Liver (tissue), 9 donors: ENCODE measurements around the gene HSDL2. TPM values are rescaled to one million over a fixed set of nuclear protein-coding genes. Genes with fewer than 3 reads are reported as not detected.

Experiments
- DNase-seq: peaks from one replicate; pipeline ENCODE4 v3.0.0-alpha.2; 2017; ENCODE audit warnings: low spot score
- H3K27ac ChIP-seq, 2 donors: one replicate each; pipeline ENCODE4 v1.7.0; 2013; ENCODE audit warnings: inconsistent platforms in 2 of 2, low read length in 2 of 2, control low read depth in 1 of 2, low read depth in 1 of 2, mild to moderate bottlenecking in 1 of 2
- H3K27me3 ChIP-seq, 4 donors: one replicate each; pipeline versions ENCODE4 v1.6.1 to v1.7.0; 2013; ENCODE audit warnings: low read length in 3 of 4, inconsistent platforms in 1 of 4, mild to moderate bottlenecking in 1 of 4, moderate library complexity in 1 of 4; ENCODE audit not compliant: control insufficient read depth in 4 of 4, insufficient read depth in 4 of 4
- H3K36me3 ChIP-seq, 4 donors: one replicate each; pipeline versions ENCODE4 v1.6.1 to v1.7.0; 2013; ENCODE audit warnings: low read length in 3 of 4, mild to moderate bottlenecking in 3 of 4, low read depth in 1 of 4, moderate library complexity in 1 of 4; ENCODE audit not compliant: control insufficient read depth in 4 of 4, insufficient read depth in 3 of 4
- H3K4me1 ChIP-seq, 4 donors: one replicate each; pipeline versions ENCODE4 v1.6.1 to v1.7.0; 2013; ENCODE audit warnings: low read length in 3 of 4, mild to moderate bottlenecking in 3 of 4, moderate library complexity in 1 of 4; ENCODE audit not compliant: control insufficient read depth in 4 of 4, insufficient read depth in 4 of 4
- H3K4me3 ChIP-seq, 3 donors: one replicate each; pipeline versions ENCODE4 v1.6.1 to v1.7.0; 2013; ENCODE audit warnings: low read length in 3 of 3, control low read depth in 1 of 3, low read depth in 1 of 3, mild to moderate bottlenecking in 1 of 3
- H3K9ac ChIP-seq, 2 donors: one replicate each; pipeline ENCODE4 v1.7.0; 2013; ENCODE audit warnings: low read length in 2 of 2, mild to moderate bottlenecking in 2 of 2, moderate library complexity in 2 of 2, control low read depth in 1 of 2, low read depth in 1 of 2
- H3K9me3 ChIP-seq, 4 donors: one replicate each; pipeline versions ENCODE4 v1.6.1 to v1.7.0; 2013; ENCODE audit warnings: low read length in 3 of 4; ENCODE audit not compliant: control insufficient read depth in 4 of 4
- EGR1 ChIP-seq, 2 donors: IDR thresholded peaks; 2 replicates each; pipeline ENCODE4 v1.6.1; 2016 to 2018; ENCODE audit warnings: antibody characterized with exemption in 2 of 2, low read depth in 2 of 2
- FOXA1 ChIP-seq: IDR thresholded peaks from 2 replicates; pipeline ENCODE4 v1.6.1; 2016; ENCODE audit warnings: antibody characterized with exemption
- FOXA2 ChIP-seq: IDR thresholded peaks from 2 replicates; pipeline ENCODE4 v1.6.1; 2016; ENCODE audit warnings: antibody characterized with exemption
- GABPA ChIP-seq, 2 donors: IDR thresholded peaks in 1 of 2; conservative IDR thresholded peaks in 1 of 2; 2 replicates each; pipeline ENCODE4 v1.6.1; 2016; ENCODE audit warnings: antibody characterized with exemption in 2 of 2, mild to moderate bottlenecking in 1 of 2, moderate library complexity in 1 of 2
- HNF4A ChIP-seq, 2 donors: conservative IDR thresholded peaks; 2 replicates each; pipeline ENCODE4 v1.6.1; 2016; ENCODE audit warnings: antibody characterized with exemption in 2 of 2, mild to moderate bottlenecking in 2 of 2
- HNF4G ChIP-seq: IDR thresholded peaks from 2 replicates; pipeline ENCODE4 v1.6.1; 2016; ENCODE audit warnings: antibody characterized with exemption
- JUND ChIP-seq, 2 donors: IDR thresholded peaks; 2 replicates each; pipeline ENCODE4 v1.6.1; 2016; ENCODE audit warnings: antibody characterized with exemption in 2 of 2
- NR2F2 ChIP-seq: IDR thresholded peaks from 2 replicates; pipeline ENCODE4 v1.6.1; 2016; ENCODE audit warnings: antibody characterized with exemption
- RAD21 ChIP-seq, 2 donors: IDR thresholded peaks; 2 replicates each; pipeline ENCODE4 v1.6.1; 2016; ENCODE audit warnings: antibody characterized with exemption in 2 of 2, mild to moderate bottlenecking in 2 of 2
- RXRA ChIP-seq, 2 donors: IDR thresholded peaks; 2 replicates each; pipeline ENCODE4 v1.6.1; 2017 to 2018; ENCODE audit warnings: antibody characterized with exemption in 2 of 2, mild to moderate bottlenecking in 1 of 2
- SP1 ChIP-seq: IDR thresholded peaks from 2 replicates; pipeline ENCODE4 v1.6.1; 2018; ENCODE audit warnings: antibody characterized with exemption, mild to moderate bottlenecking
- TAF1 ChIP-seq: conservative IDR thresholded peaks from 2 replicates; pipeline ENCODE4 v1.6.1; 2016; ENCODE audit warnings: antibody characterized with exemption, mild to moderate bottlenecking
- YY1 ChIP-seq: IDR thresholded peaks from 2 replicates; pipeline ENCODE4 v1.6.1; 2016; ENCODE audit warnings: antibody characterized with exemption, mild to moderate bottlenecking
- WGBS: extraction: QIAGEN DNeasy Blood & Tissue Kit; methylation state at CpG from one replicate; pipeline ENCODE4 v1.1.7; 2013; 5-methylcytosine and 5-hydroxymethylcytosine counted together
- polyA plus RNA-seq, 2 donors: library from polyadenylated mRNA; stranded (reverse) in 1 of 2; unstranded in 1 of 2; fragments of 200-250 nt in 1 of 2; fragments of >200 nt in 1 of 2; fragmentation: Nextera tagmentation in 1 of 2; extraction: Ambion mirVana in 1 of 2; gene quantifications; one replicate each; pipeline versions ENCODE4 v1.2.1 to v1.2.3, GENCODE V29; 2013 to 2015
- total RNA-seq, 2 donors: library from RNA; depleted of rRNA; stranded (reverse); fragments of >200 nt; gene quantifications; one replicate each; pipeline ENCODE4 v1.2.3, GENCODE V29; 2014
- TF ChIP-seq, protein P1 (sequence below): IDR thresholded peaks from 2 replicates; pipeline ENCODE4 v1.6.1; 2016; ENCODE audit warnings: antibody characterized with exemption, mild to moderate bottlenecking
- TF ChIP-seq, protein P2 (sequence below): IDR thresholded peaks from 2 replicates; pipeline ENCODE4 v1.6.1; 2016; ENCODE audit warnings: antibody characterized with exemption
- TF ChIP-seq, protein P3 (sequence below): IDR thresholded peaks from 2 replicates; pipeline ENCODE4 v1.6.1; 2016; ENCODE audit warnings: antibody characterized with exemption
- TF ChIP-seq, protein P4 (sequence below): IDR thresholded peaks from 2 replicates; pipeline ENCODE4 v1.6.1; 2016; ENCODE audit warnings: antibody characterized with exemption
- TF ChIP-seq, protein P5 (sequence below): fragments of 150-350 bp; IDR thresholded peaks from 2 replicates; pipeline ENCODE4 v1.5.1; 2017; ENCODE audit warnings: improper control_type of control experiment, low read depth, low read length; ENCODE audit not compliant: missing input control
- donor health status: healthy.
- donor health status: healthy.
- donor health status: healthy.
- donor health status: healthy.
- donor health status: healthy.

The HSDL2 gene
- total and polyA plus RNA-seq, 4 donors: 26.1 to 135 (median 79.6) TPM

DNA sequence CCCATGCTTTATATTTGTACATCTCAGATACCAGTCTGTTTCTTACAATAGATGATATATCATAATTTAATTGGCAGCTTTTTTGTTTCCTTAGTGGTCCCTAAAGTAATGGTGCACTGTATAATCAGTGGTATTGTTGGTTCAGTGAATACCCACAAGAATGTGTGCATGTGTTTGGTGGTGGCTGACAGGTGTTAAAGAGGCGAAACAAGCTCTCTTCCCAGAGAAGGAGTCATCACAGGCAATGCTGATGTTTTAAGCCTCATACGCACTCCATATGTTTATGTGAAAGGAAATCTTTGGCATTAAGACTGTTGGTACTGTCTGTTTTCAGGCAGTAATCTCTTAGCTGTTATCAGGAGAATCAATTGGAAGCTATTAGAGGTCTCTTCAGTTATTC is 57.5 kb downstream of the HSDL2 start:
- no peak for TF ChIP-seq NR2F2
- TF ChIP-seq, protein P1, sequence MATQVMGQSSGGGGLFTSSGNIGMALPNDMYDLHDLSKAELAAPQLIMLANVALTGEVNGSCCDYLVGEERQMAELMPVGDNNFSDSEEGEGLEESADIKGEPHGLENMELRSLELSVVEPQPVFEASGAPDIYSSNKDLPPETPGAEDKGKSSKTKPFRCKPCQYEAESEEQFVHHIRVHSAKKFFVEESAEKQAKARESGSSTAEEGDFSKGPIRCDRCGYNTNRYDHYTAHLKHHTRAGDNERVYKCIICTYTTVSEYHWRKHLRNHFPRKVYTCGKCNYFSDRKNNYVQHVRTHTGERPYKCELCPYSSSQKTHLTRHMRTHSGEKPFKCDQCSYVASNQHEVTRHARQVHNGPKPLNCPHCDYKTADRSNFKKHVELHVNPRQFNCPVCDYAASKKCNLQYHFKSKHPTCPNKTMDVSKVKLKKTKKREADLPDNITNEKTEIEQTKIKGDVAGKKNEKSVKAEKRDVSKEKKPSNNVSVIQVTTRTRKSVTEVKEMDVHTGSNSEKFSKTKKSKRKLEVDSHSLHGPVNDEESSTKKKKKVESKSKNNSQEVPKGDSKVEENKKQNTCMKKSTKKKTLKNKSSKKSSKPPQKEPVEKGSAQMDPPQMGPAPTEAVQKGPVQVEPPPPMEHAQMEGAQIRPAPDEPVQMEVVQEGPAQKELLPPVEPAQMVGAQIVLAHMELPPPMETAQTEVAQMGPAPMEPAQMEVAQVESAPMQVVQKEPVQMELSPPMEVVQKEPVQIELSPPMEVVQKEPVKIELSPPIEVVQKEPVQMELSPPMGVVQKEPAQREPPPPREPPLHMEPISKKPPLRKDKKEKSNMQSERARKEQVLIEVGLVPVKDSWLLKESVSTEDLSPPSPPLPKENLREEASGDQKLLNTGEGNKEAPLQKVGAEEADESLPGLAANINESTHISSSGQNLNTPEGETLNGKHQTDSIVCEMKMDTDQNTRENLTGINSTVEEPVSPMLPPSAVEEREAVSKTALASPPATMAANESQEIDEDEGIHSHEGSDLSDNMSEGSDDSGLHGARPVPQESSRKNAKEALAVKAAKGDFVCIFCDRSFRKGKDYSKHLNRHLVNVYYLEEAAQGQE: no peak
- TF ChIP-seq HNF4G: no peak
- no peak for TF ChIP-seq SP1
- no peak for TF ChIP-seq FOXA1
- TF ChIP-seq RXRA (IDR thresholded peaks at IDR 0.05): no peak
- no peak for TF ChIP-seq FOXA2
- no peak for TF ChIP-seq JUND (IDR thresholded peaks at IDR 0.05)
- TF ChIP-seq, protein P2, sequence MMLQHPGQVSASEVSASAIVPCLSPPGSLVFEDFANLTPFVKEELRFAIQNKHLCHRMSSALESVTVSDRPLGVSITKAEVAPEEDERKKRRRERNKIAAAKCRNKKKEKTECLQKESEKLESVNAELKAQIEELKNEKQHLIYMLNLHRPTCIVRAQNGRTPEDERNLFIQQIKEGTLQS: no peak
- TF ChIP-seq EGR1 (IDR thresholded peaks at IDR 0.05; ENCODE audit: low read depth in 2 of 2): no peak
- TF ChIP-seq RAD21 (IDR thresholded peaks at IDR 0.05): no peak
- TF ChIP-seq HNF4A (conservative IDR thresholded peaks at IDR 0.05): no peak
- TF ChIP-seq, protein P3, sequence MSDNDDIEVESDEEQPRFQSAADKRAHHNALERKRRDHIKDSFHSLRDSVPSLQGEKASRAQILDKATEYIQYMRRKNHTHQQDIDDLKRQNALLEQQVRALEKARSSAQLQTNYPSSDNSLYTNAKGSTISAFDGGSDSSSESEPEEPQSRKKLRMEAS: no peak
- no peak for TF ChIP-seq GABPA (IDR thresholded peaks at IDR 0.05 in 1 of 2, conservative IDR thresholded peaks at IDR 0.05 in 1 of 2)
- TF ChIP-seq YY1: no peak
- TF ChIP-seq, protein P4, sequence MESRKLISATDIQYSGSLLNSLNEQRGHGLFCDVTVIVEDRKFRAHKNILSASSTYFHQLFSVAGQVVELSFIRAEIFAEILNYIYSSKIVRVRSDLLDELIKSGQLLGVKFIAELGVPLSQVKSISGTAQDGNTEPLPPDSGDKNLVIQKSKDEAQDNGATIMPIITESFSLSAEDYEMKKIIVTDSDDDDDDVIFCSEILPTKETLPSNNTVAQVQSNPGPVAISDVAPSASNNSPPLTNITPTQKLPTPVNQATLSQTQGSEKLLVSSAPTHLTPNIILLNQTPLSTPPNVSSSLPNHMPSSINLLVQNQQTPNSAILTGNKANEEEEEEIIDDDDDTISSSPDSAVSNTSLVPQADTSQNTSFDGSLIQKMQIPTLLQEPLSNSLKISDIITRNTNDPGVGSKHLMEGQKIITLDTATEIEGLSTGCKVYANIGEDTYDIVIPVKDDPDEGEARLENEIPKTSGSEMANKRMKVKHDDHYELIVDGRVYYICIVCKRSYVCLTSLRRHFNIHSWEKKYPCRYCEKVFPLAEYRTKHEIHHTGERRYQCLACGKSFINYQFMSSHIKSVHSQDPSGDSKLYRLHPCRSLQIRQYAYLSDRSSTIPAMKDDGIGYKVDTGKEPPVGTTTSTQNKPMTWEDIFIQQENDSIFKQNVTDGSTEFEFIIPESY: no peak
- no peak for TF ChIP-seq TAF1
- TF ChIP-seq, protein P5, sequence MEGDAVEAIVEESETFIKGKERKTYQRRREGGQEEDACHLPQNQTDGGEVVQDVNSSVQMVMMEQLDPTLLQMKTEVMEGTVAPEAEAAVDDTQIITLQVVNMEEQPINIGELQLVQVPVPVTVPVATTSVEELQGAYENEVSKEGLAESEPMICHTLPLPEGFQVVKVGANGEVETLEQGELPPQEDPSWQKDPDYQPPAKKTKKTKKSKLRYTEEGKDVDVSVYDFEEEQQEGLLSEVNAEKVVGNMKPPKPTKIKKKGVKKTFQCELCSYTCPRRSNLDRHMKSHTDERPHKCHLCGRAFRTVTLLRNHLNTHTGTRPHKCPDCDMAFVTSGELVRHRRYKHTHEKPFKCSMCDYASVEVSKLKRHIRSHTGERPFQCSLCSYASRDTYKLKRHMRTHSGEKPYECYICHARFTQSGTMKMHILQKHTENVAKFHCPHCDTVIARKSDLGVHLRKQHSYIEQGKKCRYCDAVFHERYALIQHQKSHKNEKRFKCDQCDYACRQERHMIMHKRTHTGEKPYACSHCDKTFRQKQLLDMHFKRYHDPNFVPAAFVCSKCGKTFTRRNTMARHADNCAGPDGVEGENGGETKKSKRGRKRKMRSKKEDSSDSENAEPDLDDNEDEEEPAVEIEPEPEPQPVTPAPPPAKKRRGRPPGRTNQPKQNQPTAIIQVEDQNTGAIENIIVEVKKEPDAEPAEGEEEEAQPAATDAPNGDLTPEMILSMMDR: no peak
- H3K9ac ChIP-seq: no peak overlapping the region
- no peaks in the 10 kb centered on the region for H3K9me3 ChIP-seq
- H3K36me3 ChIP-seq: peaks cover 2 to 14% (median 12%) of the 10 kb centered on the region in 4 donors
- no peak overlapping the region for H3K4me3 ChIP-seq
- WGBS: 98% methylated on average over 2 of the region's 2 CpGs
- no peaks in the 10 kb centered on the region for H3K27me3 ChIP-seq
- DNase-seq: no peak
- no peaks in the 10 kb centered on the region for H3K4me1 ChIP-seq
- no peak overlapping the region for H3K27ac ChIP-seq
